Measurements from ENCODE around the gene KCTD2. TPM values are rescaled to one million over a fixed set of nuclear protein-coding genes. Genes with fewer than 3 reads are reported as not detected.

Gene KCTD2, protein sequence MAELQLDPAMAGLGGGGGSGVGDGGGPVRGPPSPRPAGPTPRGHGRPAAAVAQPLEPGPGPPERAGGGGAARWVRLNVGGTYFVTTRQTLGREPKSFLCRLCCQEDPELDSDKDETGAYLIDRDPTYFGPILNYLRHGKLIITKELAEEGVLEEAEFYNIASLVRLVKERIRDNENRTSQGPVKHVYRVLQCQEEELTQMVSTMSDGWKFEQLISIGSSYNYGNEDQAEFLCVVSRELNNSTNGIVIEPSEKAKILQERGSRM
- total RNA-seq (ENCODE audit: low replicate concordance): 20.2 and 34.2 TPM in 2 replicates

DNA sequence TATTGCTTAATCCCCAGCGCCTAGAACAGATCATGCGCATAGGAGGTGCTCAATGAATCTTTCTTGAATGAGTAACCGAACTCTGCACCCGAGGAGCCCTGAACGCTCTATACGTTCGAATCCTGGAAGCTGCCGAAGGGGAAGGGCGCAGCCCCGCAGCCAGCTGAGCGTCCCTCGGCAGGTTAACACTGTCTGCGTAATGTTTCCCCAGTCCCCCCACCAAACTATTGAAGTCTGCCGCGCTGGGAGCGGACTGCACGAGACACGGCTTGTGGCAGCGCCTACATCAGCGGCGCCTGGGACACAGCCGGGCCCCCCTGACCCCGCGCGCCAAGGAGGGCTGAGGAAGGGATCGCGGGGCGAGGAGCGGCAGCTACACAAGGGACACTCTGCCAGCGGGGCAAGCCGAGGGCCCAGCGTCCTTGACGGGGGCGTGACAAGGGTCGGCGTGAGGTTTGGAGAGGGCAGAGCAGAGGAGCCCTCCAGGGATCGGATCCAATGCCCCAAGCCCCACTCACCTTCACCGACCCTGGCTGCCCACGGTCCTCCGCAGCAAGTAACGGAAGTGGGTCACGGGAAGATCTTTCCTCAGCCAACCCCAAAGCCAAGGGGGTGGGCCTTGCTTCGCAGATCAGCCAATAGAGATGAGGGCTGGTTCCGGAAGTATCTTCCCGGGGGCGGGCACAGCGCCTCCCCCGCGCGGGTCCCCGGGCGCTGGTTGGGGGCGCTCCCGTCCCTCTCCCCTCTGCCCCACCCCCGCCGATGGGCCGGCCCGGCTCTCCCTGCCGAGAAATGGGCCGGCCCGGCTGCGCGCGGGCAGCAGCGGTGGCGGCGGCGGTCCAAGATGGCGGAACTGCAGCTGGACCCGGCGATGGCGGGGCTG is at the start of gene KCTD2, which contains the start of gene ATP5PD:
KCTD2 (plus strand) TSS at position 819 of the 883 bp plus-strand sequence; CDS start at position 845, 26 bp downstream.
ATP5PD (minus strand) TSS at position 563 of the 883 bp plus-strand sequence. CDS start 4,319 bp downstream, outside the sequence.
- TF ChIP-seq, protein P1, sequence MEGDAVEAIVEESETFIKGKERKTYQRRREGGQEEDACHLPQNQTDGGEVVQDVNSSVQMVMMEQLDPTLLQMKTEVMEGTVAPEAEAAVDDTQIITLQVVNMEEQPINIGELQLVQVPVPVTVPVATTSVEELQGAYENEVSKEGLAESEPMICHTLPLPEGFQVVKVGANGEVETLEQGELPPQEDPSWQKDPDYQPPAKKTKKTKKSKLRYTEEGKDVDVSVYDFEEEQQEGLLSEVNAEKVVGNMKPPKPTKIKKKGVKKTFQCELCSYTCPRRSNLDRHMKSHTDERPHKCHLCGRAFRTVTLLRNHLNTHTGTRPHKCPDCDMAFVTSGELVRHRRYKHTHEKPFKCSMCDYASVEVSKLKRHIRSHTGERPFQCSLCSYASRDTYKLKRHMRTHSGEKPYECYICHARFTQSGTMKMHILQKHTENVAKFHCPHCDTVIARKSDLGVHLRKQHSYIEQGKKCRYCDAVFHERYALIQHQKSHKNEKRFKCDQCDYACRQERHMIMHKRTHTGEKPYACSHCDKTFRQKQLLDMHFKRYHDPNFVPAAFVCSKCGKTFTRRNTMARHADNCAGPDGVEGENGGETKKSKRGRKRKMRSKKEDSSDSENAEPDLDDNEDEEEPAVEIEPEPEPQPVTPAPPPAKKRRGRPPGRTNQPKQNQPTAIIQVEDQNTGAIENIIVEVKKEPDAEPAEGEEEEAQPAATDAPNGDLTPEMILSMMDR (IDR thresholded peaks at IDR 0.05; ENCODE audit: insufficient read depth, low read length): no peak
- peak within 1 kb of the TSS; percentile 98 for H3K4me3 ChIP-seq (ENCODE audit: low read depth, low read length)
- peak; percentile 97 for DNase-seq (ENCODE audit: low read depth)

GRCh38 chr17:74998783-74999182 is 48.2 kb upstream of the KCTD2 start:
- H3K4me3 ChIP-seq (ENCODE audit: low read depth, low read length): no peak overlapping the region
- TF ChIP-seq, protein P1 (IDR thresholded peaks at IDR 0.05; ENCODE audit: insufficient read depth, low read length): no peak
- DNase-seq (ENCODE audit: low read depth): no peak

GRCh38 chr17:74999523-74999922 is 47.5 kb upstream of the KCTD2 start:
- DNase-seq (ENCODE audit: low read depth): no peak
- no peak overlapping the region for H3K4me3 ChIP-seq (ENCODE audit: low read depth, low read length)
- TF ChIP-seq, protein P1 (IDR thresholded peaks at IDR 0.05; ENCODE audit: insufficient read depth, low read length): no peak

GRCh38 chr17:75001915-75002843 is 44.8 kb upstream of the KCTD2 start:
- TF ChIP-seq, protein P1 (IDR thresholded peaks at IDR 0.05; ENCODE audit: insufficient read depth, low read length): no peak
- no peak overlapping the region for H3K4me3 ChIP-seq (ENCODE audit: low read depth, low read length)
- DNase-seq (ENCODE audit: low read depth): no peak

DNA sequence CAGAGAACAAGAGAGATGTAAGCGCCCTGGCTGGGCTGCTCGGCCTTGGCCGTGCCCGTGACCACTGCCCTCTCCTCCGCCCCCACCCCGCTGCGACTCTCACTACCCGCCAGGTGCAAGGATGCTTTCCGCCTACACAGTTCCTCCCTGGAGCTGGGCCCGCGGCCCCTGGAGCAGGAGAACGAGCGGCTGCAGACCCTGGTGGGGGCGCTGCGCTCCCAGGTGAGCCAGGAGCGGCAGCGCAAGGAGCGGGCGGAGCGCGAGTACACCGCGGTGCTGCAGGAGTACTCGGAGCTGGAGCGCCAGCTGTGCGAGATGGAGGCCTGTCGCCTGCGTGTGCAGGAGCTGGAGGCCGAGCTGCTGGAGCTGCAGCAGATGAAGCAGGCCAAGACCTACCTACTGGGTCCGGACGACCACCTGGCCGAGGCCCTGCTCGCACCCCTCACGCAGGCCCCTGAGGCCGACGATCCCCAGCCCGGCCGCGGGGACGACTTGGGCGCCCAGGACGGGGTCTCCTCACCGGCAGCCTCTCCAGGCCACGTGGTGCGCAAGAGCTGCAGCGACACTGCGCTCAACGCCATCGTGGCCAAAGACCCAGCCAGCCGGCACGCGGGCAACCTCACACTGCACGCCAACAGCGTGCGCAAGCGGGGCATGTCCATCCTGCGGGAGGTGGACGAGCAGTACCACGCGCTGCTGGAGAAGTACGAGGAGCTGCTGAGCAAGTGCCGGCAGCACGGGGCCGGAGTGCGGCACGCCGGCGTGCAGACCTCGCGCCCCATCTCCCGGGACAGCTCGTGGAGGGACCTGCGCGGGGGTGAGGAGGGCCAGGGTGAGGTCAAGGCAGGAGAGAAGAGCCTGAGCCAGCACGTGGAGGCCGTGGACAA is 43.7 kb upstream of the KCTD2 start:
- TF ChIP-seq, protein P1 (IDR thresholded peaks at IDR 0.05; ENCODE audit: insufficient read depth, low read length): no peak
- no peak overlapping the region for H3K4me3 ChIP-seq (ENCODE audit: low read depth, low read length)
- no peak for DNase-seq (ENCODE audit: low read depth)
